Lung (tissue), 12 donors: ENCODE data around the gene TOP3A. TPM values are rescaled to one million over a fixed set of nuclear protein-coding genes. Genes with fewer than 3 reads are reported as not detected.

Experiments
- ATAC-seq: fragments of 200-7000 bp; cut with Tn5 transposase; one replicate; pipeline ENCODE4 v1.9.1; 2020; ENCODE audit warnings: moderate number of reproducible peaks; ENCODE audit not compliant: insufficient read depth, low FRiP score
- DNase-seq, 3 donors: peaks; one replicate each; pipeline ENCODE4 v3.0.0-alpha.2; 2013 to 2017
- H3K27ac ChIP-seq, 2 donors: one replicate each; pipeline ENCODE4 v1.5.1; 2013; ENCODE audit warnings: mild to moderate bottlenecking in 2 of 2, moderate library complexity in 2 of 2, control low read depth in 1 of 2, inconsistent platforms in 1 of 2, low read depth in 1 of 2, low read length in 1 of 2
- H3K27me3 ChIP-seq, 3 donors: one replicate each; pipeline ENCODE4 v1.5.1; 2013; ENCODE audit warnings: low read length in 2 of 3; ENCODE audit not compliant: control insufficient read depth in 3 of 3, insufficient read depth in 3 of 3
- H3K36me3 ChIP-seq, 4 donors: one replicate each; pipeline ENCODE4 v1.5.1; 2013; ENCODE audit warnings: low read length in 4 of 4, mild to moderate bottlenecking in 1 of 4, moderate library complexity in 1 of 4; ENCODE audit not compliant: control insufficient read depth in 4 of 4, insufficient read depth in 4 of 4
- H3K4me1 ChIP-seq, 5 donors: one replicate each; pipeline ENCODE4 v1.5.1; 2013; ENCODE audit warnings: low read length in 5 of 5, mild to moderate bottlenecking in 2 of 5, moderate library complexity in 1 of 5; ENCODE audit not compliant: control insufficient read depth in 5 of 5, insufficient read depth in 5 of 5
- H3K4me3 ChIP-seq: one replicate; pipeline ENCODE4 v1.5.1; 2013; ENCODE audit warnings: mild to moderate bottlenecking, control low read depth, moderate library complexity
- H3K9ac ChIP-seq, 2 donors: one replicate each; pipeline ENCODE4 v1.5.1; 2013; ENCODE audit warnings: low read length in 2 of 2, control low read depth in 1 of 2; ENCODE audit not compliant: insufficient read depth in 1 of 2
- H3K9me3 ChIP-seq, 4 donors: one replicate each; pipeline ENCODE4 v1.5.1; 2013; ENCODE audit warnings: low read length in 3 of 4, mild to moderate bottlenecking in 1 of 4, moderate library complexity in 1 of 4; ENCODE audit not compliant: control insufficient read depth in 4 of 4, insufficient read depth in 3 of 4
- CTCF ChIP-seq: IDR thresholded peaks from 2 replicates; pipeline ENCODE4 v1.5.1; 2012; ENCODE audit warnings: mild to moderate bottlenecking; ENCODE audit errors: control extremely low read depth, extremely low read depth
- WGBS, 2 donors: extraction: QIAGEN DNeasy Blood & Tissue Kit; methylation state at CpG; one replicate each; pipeline ENCODE4 v1.1.7; 2013; 5-methylcytosine and 5-hydroxymethylcytosine counted together
- polyA plus RNA-seq, 2 donors: library from polyadenylated mRNA; stranded (reverse); fragments of 200-250 nt; gene quantifications; one replicate each; pipeline ENCODE4 v1.2.1, GENCODE V29; 2013
- total RNA-seq, 2 donors: library from RNA; depleted of rRNA in 1 of 2; stranded (reverse); fragments of >200 nt in 1 of 2; gene quantifications; one replicate each; pipeline ENCODE4 v1.2.1, GENCODE V29; 2014 to 2021
- donor health status: control.
- donor health status: control.
- donor health status: Bipolar disorder and iron deficiency.
- donor health status: healthy.
- donor health status: DM: yes; HTN: yes; CAD: no.

TOP3A gene
- total and polyA plus RNA-seq, 4 donors: 14.6 to 41.4 (median 26.8) TPM

GRCh38 chr17:18326039-18326438, 11.2 kb upstream of the TOP3A start:
- peaks cover 7 to 51% (median 19%) of the 10 kb centered on the region in 4 donors for H3K36me3 ChIP-seq
- TF ChIP-seq CTCF: no peak
- H3K4me3 ChIP-seq: no peak overlapping the region
- no peaks in the 10 kb centered on the region for H3K4me1 ChIP-seq
- H3K27me3 ChIP-seq: no peaks in the 10 kb centered on the region
- ATAC-seq: no peak
- no peak for DNase-seq
- no peak overlapping the region for H3K9ac ChIP-seq
- WGBS, 2 donors: 97 to 98% methylated on average over 2 of the region's 2 CpGs
- no peak overlapping the region for H3K27ac ChIP-seq
- H3K9me3 ChIP-seq: no peaks in the 10 kb centered on the region

- H3K9me3 ChIP-seq: no peaks in the 10 kb centered on the region
- ATAC-seq: no peak
- H3K4me3 ChIP-seq: no peak overlapping the region
- no peak for DNase-seq
- WGBS, 2 donors: 94% methylated on average over 27 of the region's 27 CpGs
- H3K4me1 ChIP-seq: peaks cover 0 to 3% (median 0%) of the 10 kb centered on the region in 5 donors
- no peak overlapping the region for H3K9ac ChIP-seq
- no peaks in the 10 kb centered on the region for H3K27me3 ChIP-seq
- TF ChIP-seq CTCF: no peak
- no peak overlapping the region for H3K27ac ChIP-seq
- H3K36me3 ChIP-seq: peaks cover 6 to 56% (median 23%) of the 10 kb centered on the region in 4 donors
These were observed 9.6 kb upstream of the TOP3A start for GRCh38 chr17:18324140-18325050.

GRCh38 chr17:18323507-18324139, 8.8 kb upstream of the TOP3A start:
- DNase-seq: no peak
- H3K4me1 ChIP-seq: peaks cover 0 to 9% (median 0%) of the 10 kb centered on the region in 5 donors

More at GRCh38 chr17:18323507-18324139, 8.8 kb upstream of the TOP3A start:
- no peak overlapping the region for H3K4me3 ChIP-seq
- no peaks in the 10 kb centered on the region for H3K9me3 ChIP-seq
- no peak overlapping the region for H3K27ac ChIP-seq
- TF ChIP-seq CTCF: no peak
- no peak overlapping the region for H3K9ac ChIP-seq
- H3K36me3 ChIP-seq: peaks cover 2 to 58% (median 23%) of the 10 kb centered on the region in 4 donors
- no peaks in the 10 kb centered on the region for H3K27me3 ChIP-seq
- no peak for ATAC-seq
- WGBS, 2 donors: 90 to 93% methylated on average over 16 of the region's 16 CpGs
